Activated CD8-positive, alpha-beta memory T cell treated with anti-CD3 and anti-CD28 coated beads, Interleukin-2, amount 50 U/mL, for 4 hours (primary cell): ENCODE measurements around the gene APPBP2.
"Not testable (repeated sequence)": the region's sequence is repeated elsewhere in the genome, so short reads cannot be mapped to it uniquely, and the experiment has no call there.

ENCODE experiments used
- DNase-seq: peaks from one replicate; pipeline ENCODE4 v3.0.0-alpha.2; 2020

Gene APPBP2

GRCh38 chr17:60525685-60526514, at the start of gene APPBP2:
Gene APPBP2, minus strand, starts transcription at chr17:60526242. Its CDS starts 311 bp downstream, at chr17:60525931.
- DNase-seq, result peak; percentile 72

GRCh38 chr17:60573236-60574051, 47.4 kb upstream of the APPBP2 start:
- no peak for DNase-seq

- no peak for DNase-seq
Measured at GRCh38 chr17:60565233-60565632, 39.2 kb upstream of the APPBP2 start.

- no peak for DNase-seq
Measured at GRCh38 chr17:60563743-60564142, 37.7 kb upstream of the APPBP2 start.

- DNase-seq, result no peak
Measured at GRCh38 chr17:60562421-60562820, 36.4 kb upstream of the APPBP2 start.

GRCh38 chr17:60560860-60561257, 34.8 kb upstream of the APPBP2 start:
- DNase-seq, result no peak

GRCh38 chr17:60559995-60560859, 34.2 kb upstream of the APPBP2 start:
- DNase-seq, result no peak

- no peak for DNase-seq
Measured at GRCh38 chr17:60559659-60559994, 33.6 kb upstream of the APPBP2 start.

- DNase-seq, result no peak
Measured at GRCh38 chr17:60557805-60558204, 31.8 kb upstream of the APPBP2 start.

GRCh38 chr17:60555786-60556185, 29.7 kb upstream of the APPBP2 start:
- DNase-seq, result no peak

GRCh38 chr17:60554377-60554788, 28.3 kb upstream of the APPBP2 start:
- DNase-seq, result no peak

- not testable (repeated sequence) for DNase-seq
Measured at GRCh38 chr17:60552255-60552654, 26.2 kb upstream of the APPBP2 start.

GRCh38 chr17:60548990-60549389, 22.9 kb upstream of the APPBP2 start:
- DNase-seq, result no peak

GRCh38 chr17:60545465-60546191, 19.6 kb upstream of the APPBP2 start:
- no peak for DNase-seq

GRCh38 chr17:60542071-60542470, 16.0 kb upstream of the APPBP2 start:
- no peak for DNase-seq

GRCh38 chr17:60540460-60540859, 14.4 kb upstream of the APPBP2 start:
- DNase-seq, result no peak

GRCh38 chr17:60539807-60540206, 13.8 kb upstream of the APPBP2 start:
- no peak for DNase-seq

- no peak for DNase-seq
Measured at GRCh38 chr17:60538726-60539125, 12.7 kb upstream of the APPBP2 start.

- no peak for DNase-seq
Measured at GRCh38 chr17:60535382-60536279, 9.6 kb upstream of the APPBP2 start.

GRCh38 chr17:60534613-60535157, 8.6 kb upstream of the APPBP2 start:
- no peak for DNase-seq

- DNase-seq, result no peak
Measured at GRCh38 chr17:60534010-60534555, 8.0 kb upstream of the APPBP2 start.
